ENCODE results near the gene SETDB1.

Gene SETDB1

DNA sequence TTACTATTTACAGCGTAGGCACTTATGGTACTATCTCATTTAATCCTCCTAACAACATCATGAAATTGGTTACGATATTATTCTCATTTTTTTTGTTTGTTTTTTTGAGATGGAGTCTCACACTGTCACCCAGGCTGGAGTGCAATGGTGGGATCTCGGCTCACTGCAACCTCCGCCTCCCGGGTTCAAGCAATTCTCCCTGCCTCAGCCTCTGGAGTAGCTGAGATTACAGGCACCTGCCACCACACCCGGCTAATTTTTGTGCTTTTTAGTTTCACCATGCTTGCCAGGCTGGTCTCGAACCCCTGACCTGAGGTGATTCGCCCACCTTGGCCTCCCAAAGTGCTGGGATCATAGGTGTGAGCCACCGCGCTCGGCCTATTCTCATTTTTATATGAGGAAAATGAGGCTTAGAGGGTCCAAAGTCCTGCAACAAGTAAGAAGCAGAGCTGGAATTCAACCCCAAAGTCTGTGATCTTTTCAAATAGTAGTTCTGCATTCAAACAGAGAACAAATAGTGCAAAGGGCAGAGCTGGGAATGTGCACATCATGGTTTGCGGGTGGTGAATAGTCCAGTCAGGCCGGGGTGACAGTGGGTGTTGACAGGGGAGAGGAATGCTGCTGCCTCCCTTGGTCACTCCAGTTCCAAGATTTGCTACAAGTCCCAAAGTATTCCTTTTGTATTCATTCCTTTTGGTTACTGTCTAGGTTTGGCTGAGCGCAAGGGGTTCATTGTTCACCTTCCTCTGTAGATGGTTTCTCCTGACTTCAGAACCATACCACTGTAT is 86.7 kb downstream of the SETDB1 start:
- H3K4me3 ChIP-seq (ENCODE audit: low read length), result no peak overlapping the region
- DNase-seq (ENCODE audit: low read depth), result no peak
- TF ChIP-seq, protein P1, sequence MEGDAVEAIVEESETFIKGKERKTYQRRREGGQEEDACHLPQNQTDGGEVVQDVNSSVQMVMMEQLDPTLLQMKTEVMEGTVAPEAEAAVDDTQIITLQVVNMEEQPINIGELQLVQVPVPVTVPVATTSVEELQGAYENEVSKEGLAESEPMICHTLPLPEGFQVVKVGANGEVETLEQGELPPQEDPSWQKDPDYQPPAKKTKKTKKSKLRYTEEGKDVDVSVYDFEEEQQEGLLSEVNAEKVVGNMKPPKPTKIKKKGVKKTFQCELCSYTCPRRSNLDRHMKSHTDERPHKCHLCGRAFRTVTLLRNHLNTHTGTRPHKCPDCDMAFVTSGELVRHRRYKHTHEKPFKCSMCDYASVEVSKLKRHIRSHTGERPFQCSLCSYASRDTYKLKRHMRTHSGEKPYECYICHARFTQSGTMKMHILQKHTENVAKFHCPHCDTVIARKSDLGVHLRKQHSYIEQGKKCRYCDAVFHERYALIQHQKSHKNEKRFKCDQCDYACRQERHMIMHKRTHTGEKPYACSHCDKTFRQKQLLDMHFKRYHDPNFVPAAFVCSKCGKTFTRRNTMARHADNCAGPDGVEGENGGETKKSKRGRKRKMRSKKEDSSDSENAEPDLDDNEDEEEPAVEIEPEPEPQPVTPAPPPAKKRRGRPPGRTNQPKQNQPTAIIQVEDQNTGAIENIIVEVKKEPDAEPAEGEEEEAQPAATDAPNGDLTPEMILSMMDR (conservative IDR thresholded peaks at IDR 0.05; ENCODE audit: low read depth, low read length), result no peak

DNA sequence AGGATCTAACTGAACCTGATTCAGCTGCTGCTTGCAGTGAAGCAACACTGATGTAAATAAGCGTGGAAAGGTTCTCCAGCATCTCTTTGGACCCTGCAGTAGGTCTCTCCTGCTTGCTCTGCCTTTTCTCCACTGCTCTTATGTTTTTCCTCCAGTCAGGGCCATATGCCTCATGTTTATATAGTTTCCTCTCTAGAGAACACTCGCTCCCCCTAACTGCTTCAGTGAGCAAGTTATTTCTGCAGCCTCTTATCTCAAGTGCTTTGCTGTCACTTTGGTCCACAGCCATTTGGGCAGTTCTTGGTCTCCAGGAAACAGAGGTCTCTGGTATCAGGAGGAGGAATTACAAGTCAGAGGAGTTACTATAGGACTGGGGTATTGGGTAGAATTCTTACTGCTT is 87.4 kb downstream of the SETDB1 start:
- no peak overlapping the region for H3K4me3 ChIP-seq (ENCODE audit: low read length)
- TF ChIP-seq, protein P1 (conservative IDR thresholded peaks at IDR 0.05; ENCODE audit: low read depth, low read length), result no peak
- no peak for DNase-seq (ENCODE audit: low read depth)

Measured in retinal pigment epithelial cell (primary cell).